IPS DF 19.7 (cell line): ENCODE measurements around the gene GTSE1.

Experiments
- DNase-seq: peaks from one replicate; pipeline ENCODE4 v3.0.0-alpha.2; 2013; ENCODE audit warnings: low read depth, low spot score

GTSE1 gene

GRCh38 chr22:46326066-46326680 is 29.5 kb downstream of the GTSE1 start:
- no peak for DNase-seq

GRCh38 chr22:46327691-46328465 is 31.2 kb downstream of the GTSE1 start:
- DNase-seq: no peak

GRCh38 chr22:46328797-46329196 is 32.1 kb downstream of the GTSE1 start:
- no peak for DNase-seq

- no peak for DNase-seq
Observed at GRCh38 chr22:46329616-46330015, 32.9 kb downstream of the GTSE1 start.

GRCh38 chr22:46330426-46330825 is 33.8 kb downstream of the GTSE1 start:
- no peak for DNase-seq

- DNase-seq: no peak
Observed at GRCh38 chr22:46331496-46331895, 34.8 kb downstream of the GTSE1 start.

- DNase-seq: peak; percentile 50
Observed at GRCh38 chr22:46335201-46336118, 38.8 kb downstream of the GTSE1 start, which contains the start of gene TRMU. Gene TRMU, plus strand, starts transcription at chr22:46335714. Its CDS starts 51 bp downstream, at chr22:46335765.

- DNase-seq: no peak
Observed at GRCh38 chr22:46336119-46337078, 39.7 kb downstream of the GTSE1 start.

- no peak for DNase-seq
Observed at GRCh38 chr22:46337870-46338269, 41.2 kb downstream of the GTSE1 start.

GRCh38 chr22:46338636-46339035 is 42.0 kb downstream of the GTSE1 start:
- DNase-seq: no peak

GRCh38 chr22:46339956-46340355 is 43.3 kb downstream of the GTSE1 start:
- no peak for DNase-seq

GRCh38 chr22:46340676-46341075 is 44.0 kb downstream of the GTSE1 start:
- no peak for DNase-seq

GRCh38 chr22:46346680-46347405 is 50.2 kb downstream of the GTSE1 start:
- DNase-seq: no peak

- no peak for DNase-seq
Observed at GRCh38 chr22:46347646-46348045, 51.0 kb downstream of the GTSE1 start.

- no peak for DNase-seq
Observed at GRCh38 chr22:46348099-46348695, 51.5 kb downstream of the GTSE1 start.

GRCh38 chr22:46349238-46349637 is 52.6 kb downstream of the GTSE1 start:
- DNase-seq: no peak

- no peak for DNase-seq
Observed at GRCh38 chr22:46349681-46350080, 53.0 kb downstream of the GTSE1 start.

- DNase-seq: no peak
Observed at GRCh38 chr22:46350121-46350520, 53.5 kb downstream of the GTSE1 start.

GRCh38 chr22:46350646-46351045 is 54.0 kb downstream of the GTSE1 start:
- no peak for DNase-seq
